T-helper 1 cell treated with Interleukin-12 subunit alpha and Interleukin-12 subunit beta and Interleukin-4 antibody, amounts not matched to agents 30 μg/mL and 1 μg/mL, for 36 hours (primary cell): ENCODE results near the gene MYH16.
"Not testable (repeated sequence)": the region's sequence is repeated elsewhere in the genome, so short reads cannot be mapped to it uniquely, and the experiment has no call there.

Experiments used
- H3K27ac Mint-ChIP-seq: one replicate; pipeline ENCODE4 v1.8.0; 2021; ENCODE audit warnings: mild to moderate bottlenecking, mixed read lengths
- H3K27me3 Mint-ChIP-seq: one replicate; pipeline ENCODE4 v1.8.0; 2021; ENCODE audit warnings: low read depth, mixed read lengths
- H3K36me3 Mint-ChIP-seq: one replicate; pipeline ENCODE4 v1.8.0; 2021; ENCODE audit warnings: low read depth, mixed read lengths
- H3K4me1 Mint-ChIP-seq: one replicate; pipeline ENCODE4 v1.8.0; 2021; ENCODE audit warnings: low read depth, mixed read lengths
- H3K4me3 Mint-ChIP-seq: one replicate; pipeline ENCODE4 v1.8.0; 2021; ENCODE audit warnings: mild to moderate bottlenecking, moderate library complexity, mixed read lengths
- H3K9me3 Mint-ChIP-seq: one replicate; pipeline ENCODE4 v1.8.0; 2021; ENCODE audit warnings: mixed read lengths

The MYH16 gene

DNA sequence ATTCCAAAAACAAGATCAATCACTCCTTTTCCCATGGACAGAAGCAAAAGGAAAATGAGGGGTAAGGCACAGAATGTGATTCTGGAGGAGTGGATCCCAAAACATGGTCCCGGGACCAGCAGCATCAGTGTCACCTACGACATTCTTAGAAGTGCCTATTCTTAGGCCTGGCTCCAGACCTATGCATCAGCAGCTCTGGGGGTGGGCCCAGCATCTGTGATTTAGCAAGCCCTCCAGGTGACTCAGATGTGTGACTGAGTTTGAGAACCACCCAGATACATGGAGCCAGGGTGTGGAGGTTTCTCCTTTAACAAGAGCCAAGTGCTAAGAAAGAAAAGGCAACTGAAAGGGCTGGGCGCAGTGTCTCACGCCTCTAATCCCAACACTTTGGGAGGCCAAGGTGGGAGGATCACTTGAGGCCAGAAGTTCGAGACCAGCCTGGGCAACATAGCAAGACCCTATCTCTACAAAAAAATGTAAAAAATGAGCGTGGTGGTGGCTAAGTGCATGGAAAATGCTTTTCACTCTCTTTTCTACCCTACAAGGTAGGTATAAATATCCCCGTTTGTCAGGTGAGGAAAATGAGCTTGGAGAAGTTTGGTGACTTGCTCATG, 35.9 kb downstream of the MYH16 start:
- Mint-ChIP-seq H3K27ac (no peak overlapping the region), H3K27me3 (peaks cover 7% of the 10 kb centered on the region), H3K9me3 (no peaks in the 10 kb centered on the region), H3K36me3 (no peaks in the 10 kb centered on the region), H3K4me1 (peaks cover 8% of the 10 kb centered on the region), H3K4me3 (no peak overlapping the region)

DNA sequence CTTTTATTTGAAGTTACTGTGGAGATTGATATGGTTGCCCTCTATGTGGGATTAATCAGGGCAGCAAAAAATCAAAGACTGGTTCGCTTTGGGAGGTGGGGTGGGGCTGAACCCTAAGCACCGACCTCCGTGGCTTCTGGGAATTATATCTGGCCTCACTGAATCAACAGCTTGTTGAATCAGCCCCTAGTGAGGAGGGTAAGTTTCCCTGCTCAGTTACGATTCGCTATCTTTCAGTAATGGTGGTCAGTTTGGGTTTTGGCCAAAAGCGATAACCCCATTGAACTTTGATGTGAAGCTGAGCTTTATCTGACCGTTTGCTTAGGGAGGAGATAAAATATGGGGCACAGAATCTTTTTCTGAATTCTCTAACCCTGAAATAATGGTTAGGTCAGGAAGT, 36.5 kb downstream of the MYH16 start:
- Mint-ChIP-seq H3K36me3 (no peaks in the 10 kb centered on the region), H3K27ac (no peak overlapping the region), H3K9me3 (no peaks in the 10 kb centered on the region), H3K27me3 (peaks cover 7% of the 10 kb centered on the region), H3K4me3 (no peak overlapping the region), H3K4me1 (peaks cover 11% of the 10 kb centered on the region)

DNA sequence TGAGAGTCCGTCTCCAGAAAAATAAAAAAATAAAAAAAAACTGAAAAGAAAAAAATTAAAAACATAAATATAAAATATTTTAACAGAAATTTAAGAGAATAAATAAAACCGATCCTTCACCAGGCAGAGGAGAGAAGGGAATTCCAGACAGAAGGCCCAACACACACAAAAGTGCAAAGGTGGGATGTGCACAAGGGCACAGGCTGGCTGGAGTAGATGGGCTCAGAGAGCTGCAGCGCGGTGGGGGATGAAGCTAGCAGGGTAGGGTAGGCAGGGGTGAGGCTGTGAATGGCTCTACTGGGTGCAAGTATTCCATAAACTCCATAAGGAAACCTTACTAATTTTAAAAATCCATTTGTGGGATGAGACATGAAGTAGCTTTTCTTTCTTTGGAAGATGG, 37.4 kb downstream of the MYH16 start:
- Mint-ChIP-seq H3K27ac (no peak overlapping the region), H3K4me3 (no peak overlapping the region), H3K36me3 (no peaks in the 10 kb centered on the region), H3K9me3 (no peaks in the 10 kb centered on the region), H3K4me1 (peaks cover 17% of the 10 kb centered on the region), H3K27me3 (peaks cover 7% of the 10 kb centered on the region)

DNA sequence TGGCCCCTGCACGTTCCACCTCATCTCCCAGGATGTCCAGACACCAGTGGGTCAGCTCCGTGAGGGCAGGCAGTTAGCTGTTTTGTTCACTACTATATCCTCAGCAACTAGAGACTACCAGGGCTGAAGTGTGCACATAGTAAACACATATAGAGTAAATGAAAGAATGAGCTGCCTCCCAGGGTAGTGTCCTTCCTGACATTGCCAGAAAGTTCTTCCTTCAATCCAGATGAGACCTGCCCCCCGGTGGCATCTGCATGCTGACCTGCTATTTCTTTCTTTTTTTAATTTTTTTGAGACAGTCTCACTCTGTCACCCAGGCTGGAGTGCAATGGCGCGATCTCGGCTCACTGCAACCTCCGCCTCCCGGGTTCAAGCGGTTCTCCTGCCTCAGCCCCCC, 39.1 kb downstream of the MYH16 start:
- H3K4me3 Mint-ChIP-seq, result no peak overlapping the region
- H3K9me3 Mint-ChIP-seq, result no peaks in the 10 kb centered on the region
- H3K4me1 Mint-ChIP-seq, result peaks cover 17% of the 10 kb centered on the region
- H3K27me3 Mint-ChIP-seq, result peaks cover 7% of the 10 kb centered on the region
- no peak overlapping the region for H3K27ac Mint-ChIP-seq
- H3K36me3 Mint-ChIP-seq, result no peaks in the 10 kb centered on the region

DNA sequence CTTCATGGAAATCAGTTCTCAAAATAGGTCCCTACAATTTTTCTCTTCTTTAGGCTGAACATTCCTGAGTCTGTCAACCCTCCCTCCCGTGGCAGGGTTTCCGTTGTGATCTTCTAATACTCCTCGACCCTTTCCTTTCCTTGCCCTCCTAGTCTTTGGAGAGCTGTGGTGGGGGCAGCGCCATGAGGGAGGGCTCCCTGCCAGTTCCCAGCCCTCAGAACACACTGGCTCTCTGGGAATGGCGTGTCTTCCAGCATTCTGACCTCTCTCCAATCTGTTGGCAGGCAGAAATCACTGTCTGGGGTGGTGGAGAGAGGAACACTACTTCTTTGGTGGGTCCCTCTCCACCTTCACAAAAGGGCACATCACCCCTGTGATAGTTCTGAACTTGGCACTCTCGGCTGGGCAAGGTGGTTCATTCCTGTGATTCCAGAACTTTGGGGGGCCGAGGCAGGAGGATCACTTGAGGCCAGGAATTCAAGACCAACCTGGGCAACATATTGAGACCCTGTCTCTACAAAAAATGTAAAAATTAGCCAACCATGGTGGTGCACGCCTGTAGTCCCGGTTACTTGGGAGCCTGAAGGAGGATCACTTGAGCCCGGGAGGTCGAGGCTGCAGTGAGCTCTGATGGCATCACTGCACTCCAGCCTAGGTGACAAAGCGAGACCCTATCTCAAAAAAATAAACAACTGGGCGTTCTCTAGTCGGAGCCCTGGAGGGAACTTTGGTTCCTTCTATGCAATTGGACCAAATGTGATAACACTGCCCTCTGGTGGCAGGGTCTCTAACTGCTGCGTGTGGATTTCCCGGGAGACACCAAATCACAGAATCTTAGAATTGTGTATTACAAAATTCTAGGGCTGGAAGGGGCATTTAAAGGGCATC, 39.9 kb downstream of the MYH16 start:
- peaks cover 17% of the 10 kb centered on the region for H3K4me1 Mint-ChIP-seq
- H3K9me3 Mint-ChIP-seq, result no peaks in the 10 kb centered on the region
- H3K36me3 Mint-ChIP-seq, result no peaks in the 10 kb centered on the region
- peaks cover 11% of the 10 kb centered on the region for H3K27me3 Mint-ChIP-seq
- peak overlapping the region; percentile 42 for H3K4me3 Mint-ChIP-seq
- H3K27ac Mint-ChIP-seq, result no peak overlapping the region

DNA sequence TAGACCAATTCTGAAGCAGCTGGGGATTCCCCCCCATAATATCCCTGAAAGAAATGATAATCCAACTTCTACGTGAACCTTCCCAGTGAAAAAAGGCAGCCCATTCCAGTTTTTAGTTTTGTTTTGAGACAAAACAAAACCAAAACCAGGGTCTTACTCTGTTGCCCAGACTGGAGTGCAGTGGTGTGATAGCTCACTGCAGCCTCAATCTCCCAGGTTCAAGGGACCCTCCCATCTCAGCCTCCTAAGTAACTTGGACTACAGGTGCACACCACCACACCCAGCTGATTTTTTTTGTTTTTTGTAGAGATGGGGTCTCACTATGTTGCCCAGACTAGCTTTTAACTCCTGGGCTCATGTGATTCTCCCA, 40.5 kb downstream of the MYH16 start:
- H3K36me3 Mint-ChIP-seq, result no peaks in the 10 kb centered on the region
- peaks cover 17% of the 10 kb centered on the region for H3K4me1 Mint-ChIP-seq
- no peaks in the 10 kb centered on the region for H3K9me3 Mint-ChIP-seq
- H3K4me3 Mint-ChIP-seq, result peak overlapping the region; percentile 42
- H3K27ac Mint-ChIP-seq, result no peak overlapping the region
- peaks cover 14% of the 10 kb centered on the region for H3K27me3 Mint-ChIP-seq

DNA sequence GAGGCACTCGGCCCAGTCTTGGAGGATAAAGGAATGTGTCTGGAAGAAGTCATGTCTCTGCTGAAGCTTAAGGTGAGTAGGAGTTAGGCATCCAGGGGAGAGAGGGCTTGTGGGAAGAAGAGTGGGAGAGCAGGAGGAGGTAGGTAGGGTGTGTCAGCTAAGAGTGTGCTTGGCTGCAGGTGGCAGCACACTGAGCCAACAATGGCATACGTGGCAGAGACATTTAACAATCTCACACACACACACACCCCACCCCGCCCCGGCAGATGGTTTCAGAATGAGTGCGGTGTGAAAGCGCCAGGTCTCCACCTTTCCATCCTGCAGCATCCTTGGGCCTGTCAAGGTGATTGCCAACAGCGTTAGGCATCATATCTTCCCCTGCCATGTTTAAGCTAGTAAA, 41.9 kb downstream of the MYH16 start:
- Mint-ChIP-seq H3K36me3 (no peaks in the 10 kb centered on the region), H3K27me3 (peaks cover 16% of the 10 kb centered on the region), H3K9me3 (no peaks in the 10 kb centered on the region), H3K4me3 (no peak overlapping the region), H3K27ac (peak overlapping the region; percentile 66), H3K4me1 (peaks cover 17% of the 10 kb centered on the region)

DNA sequence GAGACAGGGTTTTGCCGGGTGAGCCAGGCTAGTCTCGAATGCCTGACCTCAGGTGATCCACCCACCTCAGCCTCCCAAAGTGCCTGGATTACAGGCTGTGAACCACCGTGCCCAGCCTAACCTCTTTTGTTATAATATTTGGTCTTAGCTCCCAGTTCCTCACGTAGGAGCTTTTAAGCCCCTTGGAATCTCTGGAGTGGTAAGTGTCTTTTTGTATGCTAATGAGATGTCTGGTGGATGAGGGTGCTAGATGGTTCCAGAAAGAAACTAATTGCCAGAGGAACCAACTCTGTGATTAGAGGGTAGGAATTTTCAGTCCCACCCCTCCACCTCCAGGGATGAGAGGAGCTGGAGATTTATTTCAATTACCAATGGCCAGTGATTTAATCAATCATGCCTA, 47.7 kb downstream of the MYH16 start:
- Mint-ChIP-seq H3K4me1 (peaks cover 5% of the 10 kb centered on the region), H3K27me3 (peaks cover 9% of the 10 kb centered on the region), H3K27ac (no peak overlapping the region)

DNA sequence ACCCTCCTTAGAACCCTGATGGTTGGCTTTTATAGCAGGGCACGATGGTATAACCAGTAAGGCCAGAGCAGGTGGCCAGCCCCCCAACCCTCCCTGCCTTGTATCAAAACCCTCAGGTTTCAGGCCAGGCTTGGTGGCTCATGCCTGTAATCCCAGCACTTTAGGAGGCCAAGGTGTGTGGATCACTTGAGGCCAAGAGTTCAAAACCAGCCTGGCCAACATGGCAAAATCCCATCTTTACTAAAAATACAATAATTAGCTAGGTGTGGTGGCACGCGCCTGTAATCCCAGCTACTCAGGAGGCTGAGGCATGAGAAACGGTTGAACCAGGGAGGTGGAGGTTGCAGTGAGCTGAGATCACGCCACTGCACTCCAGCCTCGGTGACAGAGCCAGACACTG, 50.0 kb downstream of the MYH16 start:
- peaks cover 15% of the 10 kb centered on the region for H3K4me1 Mint-ChIP-seq
- H3K27ac Mint-ChIP-seq, H3K4me3 Mint-ChIP-seq, H3K27me3 Mint-ChIP-seq, H3K9me3 Mint-ChIP-seq, H3K36me3 Mint-ChIP-seq: not testable (repeated sequence)

More for the DNA sequence above, 47.7 kb downstream of the MYH16 start:
- Mint-ChIP-seq H3K9me3 (no peaks in the 10 kb centered on the region), H3K4me3 (no peak overlapping the region), H3K36me3 (no peaks in the 10 kb centered on the region)

DNA sequence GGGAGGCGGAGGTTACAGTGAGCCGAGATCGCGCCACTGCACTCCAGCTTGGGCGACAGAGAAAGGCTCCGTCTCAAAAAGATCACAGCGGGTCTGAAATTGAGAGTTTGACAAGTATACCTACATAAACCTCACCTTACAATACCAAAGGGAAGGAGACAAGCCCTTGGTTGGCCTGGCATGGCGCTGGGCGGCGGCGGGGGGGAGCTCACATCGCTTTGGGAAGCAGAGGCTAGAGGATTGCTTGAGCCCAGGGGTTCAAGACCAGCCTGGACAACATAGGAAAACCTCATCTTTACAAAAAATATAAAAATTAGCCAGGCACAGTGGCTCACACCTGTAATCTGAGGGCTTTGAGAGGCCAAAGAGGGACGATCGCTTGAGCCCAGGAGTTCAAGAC, 51.9 kb downstream of the MYH16 start:
- H3K36me3 Mint-ChIP-seq, result peaks cover 8% of the 10 kb centered on the region
- H3K4me1 Mint-ChIP-seq, result peaks cover 26% of the 10 kb centered on the region
- no peaks in the 10 kb centered on the region for H3K9me3 Mint-ChIP-seq
- peak overlapping the region; percentile 86 for H3K27ac Mint-ChIP-seq
- no peaks in the 10 kb centered on the region for H3K27me3 Mint-ChIP-seq
- peak overlapping the region; percentile 97 for H3K4me3 Mint-ChIP-seq

DNA sequence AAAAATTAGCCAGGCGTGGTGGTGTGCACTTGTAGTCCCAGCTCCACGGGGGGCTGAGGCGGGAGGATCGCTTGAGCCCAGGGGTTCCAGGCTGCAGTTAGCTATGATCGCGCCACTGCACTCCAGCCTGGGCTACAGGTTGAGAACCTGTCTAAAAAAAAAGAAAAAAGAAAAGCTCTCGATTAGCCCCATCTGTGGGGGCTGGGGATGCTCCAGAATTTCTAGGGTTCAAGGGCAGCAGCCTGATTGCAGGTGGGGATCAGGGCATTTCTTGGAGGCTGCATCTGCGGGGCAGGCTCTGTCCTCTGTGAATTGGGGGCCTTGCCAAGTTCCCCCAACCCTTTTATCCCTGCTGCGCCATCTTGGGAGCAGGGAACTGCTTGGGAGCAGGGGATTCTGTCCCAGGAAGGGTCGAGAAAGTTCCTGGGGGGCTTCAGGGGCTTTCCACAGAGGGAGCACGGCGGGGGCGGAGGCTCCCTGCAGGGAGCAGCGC, 52.4 kb downstream of the MYH16 start:
- Mint-ChIP-seq H3K4me1 (peaks cover 30% of the 10 kb centered on the region), H3K27me3 (no peaks in the 10 kb centered on the region), H3K27ac (peak overlapping the region; percentile 86), H3K4me3 (peak overlapping the region; percentile 97), H3K9me3 (no peaks in the 10 kb centered on the region), H3K36me3 (peaks cover 8% of the 10 kb centered on the region)

DNA sequence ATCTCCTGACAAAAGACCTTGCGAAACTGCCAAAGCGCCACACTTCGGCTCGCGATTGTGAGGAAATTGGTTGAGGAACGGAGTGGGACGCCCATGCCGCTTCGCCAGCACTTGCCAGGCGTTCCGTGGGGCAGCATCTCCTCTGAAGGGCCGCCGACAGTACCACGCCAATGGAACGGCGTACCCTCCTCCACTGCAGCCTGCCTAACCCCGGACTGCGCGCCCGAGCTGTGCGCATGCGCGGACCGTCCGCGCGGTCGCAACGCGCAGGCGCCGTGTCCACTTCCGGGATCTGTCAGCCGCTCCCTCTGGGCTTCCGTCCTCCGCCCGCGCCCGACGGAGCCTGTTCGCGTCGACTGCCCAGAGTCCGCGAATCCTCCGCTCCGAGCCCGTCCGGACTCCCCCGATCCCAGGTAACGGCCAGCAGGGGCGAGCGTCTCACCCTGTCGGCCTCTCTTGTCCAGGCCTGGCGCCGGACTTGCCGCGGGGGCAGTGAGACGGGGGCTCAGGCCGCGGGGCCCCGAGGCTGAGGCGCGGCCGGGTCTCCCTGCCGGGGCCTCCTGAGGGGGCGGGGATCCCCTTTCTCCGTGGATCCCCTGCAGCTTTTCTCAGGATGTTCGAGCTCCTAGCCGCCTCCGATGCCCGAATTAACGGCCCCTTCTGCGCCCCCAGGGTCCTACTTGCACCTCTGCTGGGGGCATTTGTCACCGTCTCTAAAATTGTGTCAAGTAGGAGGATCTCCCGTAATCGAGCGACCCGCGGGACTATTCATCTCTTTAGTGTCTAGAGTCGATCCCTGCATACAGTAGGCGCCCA, 53.2 kb downstream of the MYH16 start, which contains the start of gene ARPC1A:
Gene ARPC1A (plus strand): TSS at position 307 of the 816 bp plus-strand sequence. CDS start 7,456 bp downstream, outside the sequence.
- no peaks in the 10 kb centered on the region for H3K27me3 Mint-ChIP-seq
- H3K36me3 Mint-ChIP-seq, result peaks cover 10% of the 10 kb centered on the region
- H3K4me1 Mint-ChIP-seq, result peaks cover 36% of the 10 kb centered on the region

DNA sequence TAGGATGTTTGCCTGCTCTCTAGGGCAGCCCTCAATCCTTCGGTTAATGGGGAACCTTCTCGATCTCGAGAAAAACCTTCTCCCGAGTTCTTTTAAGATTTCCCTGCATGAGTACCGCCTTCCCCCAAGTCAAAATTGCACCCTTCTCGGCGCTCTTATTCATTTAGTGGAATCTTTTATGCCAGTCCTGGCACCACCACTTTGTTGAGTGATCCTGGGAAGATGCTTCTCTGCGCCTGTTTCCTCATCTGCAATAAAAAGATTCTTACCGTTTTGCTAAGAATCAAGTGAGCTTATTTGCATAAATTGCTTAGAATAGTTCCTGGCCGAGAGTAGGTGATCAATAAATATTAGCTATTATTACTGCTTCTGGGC, 53.8 kb downstream of the MYH16 start:
- Mint-ChIP-seq H3K4me1 (peaks cover 38% of the 10 kb centered on the region), H3K27me3 (no peaks in the 10 kb centered on the region), H3K4me3 (peak overlapping the region; percentile 97), H3K27ac (peak overlapping the region; percentile 86), H3K9me3 (no peaks in the 10 kb centered on the region), H3K36me3 (peaks cover 10% of the 10 kb centered on the region)

More for the DNA sequence above, 53.2 kb downstream of the MYH16 start, which contains the start of gene ARPC1A:
- Mint-ChIP-seq H3K4me3 (peak within 1 kb of the TSS; percentile 97), H3K9me3 (no peaks in the 10 kb centered on the region), H3K27ac (peak within 1 kb of the TSS; percentile 86)

DNA sequence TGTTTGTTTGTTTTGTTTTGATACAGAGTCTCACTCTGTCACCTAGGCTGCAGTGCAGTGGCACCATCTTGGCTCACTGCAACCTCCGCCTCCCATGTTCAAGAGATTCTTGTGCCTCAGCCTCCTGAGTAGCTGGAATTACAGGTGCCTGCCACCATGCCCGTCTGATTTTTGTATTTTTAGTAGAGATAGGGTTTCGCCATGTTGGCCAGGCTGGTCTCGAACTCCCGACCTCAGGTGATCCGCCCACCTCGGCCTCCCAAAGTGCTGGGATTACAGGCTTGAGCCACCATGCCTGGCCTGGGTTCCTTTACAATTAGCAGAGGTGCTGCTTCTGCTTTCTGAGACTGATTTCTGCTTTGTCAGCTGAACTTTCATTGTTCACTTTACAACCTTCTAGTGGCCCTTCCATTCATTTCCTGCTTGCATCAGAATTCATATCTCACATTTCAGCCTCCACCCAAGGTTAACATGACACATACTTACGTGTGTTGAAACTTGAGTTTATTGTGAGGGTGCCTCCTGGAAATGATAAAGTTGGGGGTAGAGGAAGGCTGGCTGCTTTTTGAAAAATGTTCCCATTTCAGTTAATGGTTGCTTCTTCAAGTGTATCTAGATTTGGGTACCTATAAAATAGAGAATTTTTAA, 57.8 kb downstream of the MYH16 start:
- not testable (repeated sequence) for H3K9me3 Mint-ChIP-seq, H3K27me3 Mint-ChIP-seq
- Mint-ChIP-seq H3K27ac (peak overlapping the region; percentile 91), H3K4me1 (peaks cover 36% of the 10 kb centered on the region), H3K4me3 (peak overlapping the region; percentile 55), H3K36me3 (peaks cover 17% of the 10 kb centered on the region)
